ENCODE results near the gene CCDC120. TPM values are rescaled to one million over a fixed set of nuclear protein-coding genes. Genes with fewer than 3 reads are reported as not detected.
A peak's percentile ranks its signal among the peaks of the same experiment; 100 is the strongest.

The CCDC120 gene
- total RNA-seq, 1 experiment from 2014 or later = 23.9 TPM

GRCh38 chrX:49039598-49040375, 19.0 kb upstream of the CCDC120 start:
- Histone ChIP-seq H4K20me1 (ENCODE audit: insufficient read depth) (no peaks in the 10 kb centered on the region), H3K4me1 (replicated peaks; ENCODE audit: insufficient read depth) (peaks cover 17% of the 10 kb centered on the region), H3K36me3 (ENCODE audit: low read depth) (no peaks in the 10 kb centered on the region), H3K9me3 (ENCODE audit: insufficient read depth, low read depth) (no peaks in the 10 kb centered on the region), H3K27ac (peak overlapping the region; percentile 75), H3K27me3 (ENCODE audit: insufficient read depth, low read depth) (no peaks in the 10 kb centered on the region), H3K4me3 (peak overlapping the region; percentile 58; the same call in 1 of the 2 replicates), H3K4me2 (peak overlapping the region; percentile 69), H2AFZ (no peak overlapping the region), H3K79me2 (ENCODE audit: low read depth) (peaks cover 26% of the 10 kb centered on the region), H3K9me2 (ENCODE audit: insufficient read depth) (no peaks in the 10 kb centered on the region), H3F3A (ENCODE audit: insufficient read depth, low read depth) (no peaks in the 10 kb centered on the region)
- TF ChIP-seq CTCF (conservative IDR thresholded peaks at IDR 0.05) (no peak), EZH2 (IDR thresholded peaks at IDR 0.05; ENCODE audit: low read depth) (no peak)
- CTCF ChIA-PET = interaction anchor here (0.6 kb wide), 1 partner anchor 66 kb away, joined by 6 read pairs; no protein-coding TSS in a partner anchor
- no TSS peak for BruUV-seq (replicated peaks)
- DNase-seq = peak; percentile 75 to 84
- intact Hi-C loops (cut with micrococcal nuclease; ENCODE audit: unreplicated experiment) = loop anchor here (5.0 to 10.0 kb wide), 5 partner anchors 37 to 277 kb away; partner anchors contain the start of genes GLOD5, GRIPAP1, OTUD5 and PRICKLE3
- POLR2A ChIA-PET (ENCODE audit: unreplicated experiment) = interaction anchor here (0.7 kb wide), 1 partner anchor 547 kb away, joined by 4 read pairs; no protein-coding TSS in a partner anchor

- Histone ChIP-seq H4K20me1 (ENCODE audit: insufficient read depth) (no peaks in the 10 kb centered on the region), H3F3A (ENCODE audit: insufficient read depth, low read depth) (no peaks in the 10 kb centered on the region), H3K27me3 (ENCODE audit: insufficient read depth, low read depth) (no peaks in the 10 kb centered on the region), H3K4me3 (peak overlapping the region; percentile 58; the same call in 1 of the 2 replicates), H3K27ac (peak overlapping the region; percentile 75), H3K36me3 (ENCODE audit: low read depth) (no peaks in the 10 kb centered on the region), H3K79me2 (ENCODE audit: low read depth) (peaks cover 26% of the 10 kb centered on the region), H3K4me2 (peak overlapping the region; percentile 69), H2AFZ (no peak overlapping the region), H3K9me3 (ENCODE audit: insufficient read depth, low read depth) (no peaks in the 10 kb centered on the region), H3K9me2 (ENCODE audit: insufficient read depth) (no peaks in the 10 kb centered on the region), H3K4me1 (replicated peaks; ENCODE audit: insufficient read depth) (peaks cover 17% of the 10 kb centered on the region)
- CTCF ChIA-PET = interaction anchor here (0.6 kb wide), 1 partner anchor 67 kb away, joined by 6 read pairs; no protein-coding TSS in a partner anchor
- no peak for TF ChIP-seq CTCF (conservative IDR thresholded peaks at IDR 0.05)
- TF ChIP-seq EZH2 (IDR thresholded peaks at IDR 0.05; ENCODE audit: low read depth) = no peak
- TSS peak; percentile 65 for BruUV-seq (replicated peaks)
- POLR2A ChIA-PET (ENCODE audit: unreplicated experiment) = no interaction called here
- DNase-seq = no peak
- intact Hi-C loops (cut with micrococcal nuclease; ENCODE audit: unreplicated experiment) = loop anchor here (5.0 to 10.0 kb wide), 5 partner anchors 38 to 278 kb away; partner anchors contain the start of genes GLOD5, GRIPAP1, OTUD5 and PRICKLE3
Measured at GRCh38 chrX:49040376-49040955, 18.3 kb upstream of the CCDC120 start.

GRCh38 chrX:49041744-49042580, 16.8 kb upstream of the CCDC120 start:
- TF ChIP-seq CTCF (conservative IDR thresholded peaks at IDR 0.05) = no peak
- no peak for TF ChIP-seq EZH2 (IDR thresholded peaks at IDR 0.05; ENCODE audit: low read depth)
- Histone ChIP-seq H4K20me1 (ENCODE audit: insufficient read depth) (no peaks in the 10 kb centered on the region), H3K9me3 (ENCODE audit: insufficient read depth, low read depth) (no peaks in the 10 kb centered on the region), H3K9me2 (ENCODE audit: insufficient read depth) (no peaks in the 10 kb centered on the region), H3K36me3 (ENCODE audit: low read depth) (no peaks in the 10 kb centered on the region), H3K27ac (peak overlapping the region; percentile 75), H3K4me3 (peak overlapping the region; percentile 58), H3K4me1 (replicated peaks; ENCODE audit: insufficient read depth) (peaks cover 17% of the 10 kb centered on the region), H2AFZ (no peak overlapping the region), H3K4me2 (peak overlapping the region; percentile 69), H3K79me2 (ENCODE audit: low read depth) (peaks cover 26% of the 10 kb centered on the region), H3K27me3 (ENCODE audit: insufficient read depth, low read depth) (no peaks in the 10 kb centered on the region), H3F3A (ENCODE audit: insufficient read depth, low read depth) (no peaks in the 10 kb centered on the region)
- ChIA-PET POLR2A (ENCODE audit: unreplicated experiment) (interaction anchor here (0.7 kb wide), 1 partner anchor 130 kb away, joined by 3 read pairs; the partner anchor contains the start of gene SLC35A2), CTCF (interaction anchor here (0.7 kb wide), 1 partner anchor 87 kb away, joined by 3 read pairs; no protein-coding TSS in a partner anchor)
- intact Hi-C loops (cut with micrococcal nuclease; ENCODE audit: unreplicated experiment) = loop anchor here (2.0 to 10.0 kb wide), 6 partner anchors 17 to 280 kb away; partner anchors contain the start of genes CCDC120, GLOD5, GRIPAP1 and OTUD5
- TSS peak; percentile 67 for BruUV-seq (replicated peaks)
- no peak for DNase-seq
